ENCODE results near the gene ANKS1B.

The ANKS1B gene

GRCh38 chr12:99960311-99960710 is 24.4 kb downstream of the ANKS1B start:
- DNase-seq (ENCODE audit: low read depth, low spot score) = peak; percentile 30

GRCh38 chr12:99959549-99960170 is 25.1 kb downstream of the ANKS1B start:
- peak; percentile 23 for DNase-seq (ENCODE audit: low read depth, low spot score)

- DNase-seq (ENCODE audit: low read depth, low spot score) = peak; percentile 33
Measured at GRCh38 chr12:99957866-99958466, 26.8 kb downstream of the ANKS1B start.

GRCh38 chr12:99954724-99955123 is 30.0 kb downstream of the ANKS1B start:
- DNase-seq (ENCODE audit: low read depth, low spot score) = no peak

- DNase-seq (ENCODE audit: low read depth, low spot score) = no peak
Measured at GRCh38 chr12:99948370-99948769, 36.4 kb downstream of the ANKS1B start.

- no peak for DNase-seq (ENCODE audit: low read depth, low spot score)
Measured at GRCh38 chr12:99946131-99946530, 38.6 kb downstream of the ANKS1B start.

- no peak for DNase-seq (ENCODE audit: low read depth, low spot score)
Measured at GRCh38 chr12:99935608-99936007, 49.1 kb downstream of the ANKS1B start.

GRCh38 chr12:99926511-99927169 is 58.1 kb downstream of the ANKS1B start:
- no peak for DNase-seq (ENCODE audit: low read depth, low spot score)

- DNase-seq (ENCODE audit: low read depth, low spot score) = no peak
Measured at GRCh38 chr12:99920353-99920960, 64.3 kb downstream of the ANKS1B start.

GRCh38 chr12:99917711-99918402 is 66.9 kb downstream of the ANKS1B start:
- no peak for DNase-seq (ENCODE audit: low read depth, low spot score)

- DNase-seq (ENCODE audit: low read depth, low spot score) = no peak
Measured at GRCh38 chr12:99916555-99916954, 68.2 kb downstream of the ANKS1B start.

GRCh38 chr12:99915251-99916082 is 69.3 kb downstream of the ANKS1B start:
- peak; percentile 23 for DNase-seq (ENCODE audit: low read depth, low spot score)

GRCh38 chr12:99914206-99914605 is 70.5 kb downstream of the ANKS1B start:
- DNase-seq (ENCODE audit: low read depth, low spot score) = no peak

- peak; percentile 11 for DNase-seq (ENCODE audit: low read depth, low spot score)
Measured at GRCh38 chr12:99911967-99912366, 72.8 kb downstream of the ANKS1B start.

- peak; percentile 94 for DNase-seq (ENCODE audit: low read depth, low spot score)
Measured at GRCh38 chr12:99911081-99911480, 73.7 kb downstream of the ANKS1B start.

- DNase-seq (ENCODE audit: low read depth, low spot score) = peak; percentile 4
Measured at GRCh38 chr12:99910342-99910741, 74.4 kb downstream of the ANKS1B start.

GRCh38 chr12:99906786-99907579 is 77.8 kb downstream of the ANKS1B start:
- DNase-seq (ENCODE audit: low read depth, low spot score) = peak; percentile 5

- DNase-seq (ENCODE audit: low read depth, low spot score) = no peak
Measured at GRCh38 chr12:99901181-99901580, 83.6 kb downstream of the ANKS1B start.

- DNase-seq (ENCODE audit: low read depth, low spot score) = no peak
Measured at GRCh38 chr12:99898645-99899044, 86.1 kb downstream of the ANKS1B start.

GRCh38 chr12:99879439-99879838 is 105.3 kb downstream of the ANKS1B start:
- no peak for DNase-seq (ENCODE audit: low read depth, low spot score)
